Right atrium auricular region (tissue), 2 donors: ENCODE measurements around the gene COX15. TPM values are rescaled to one million over a fixed set of nuclear protein-coding genes. Genes with fewer than 3 reads are reported as not detected.
"Not testable (repeated sequence)": the region's sequence is repeated elsewhere in the genome, so short reads cannot be mapped to it uniquely, and the experiment has no call there.

Experiments used
- DNase-seq: peaks from one replicate; pipeline ENCODE4 v3.0.0-alpha.2; 2019; ENCODE audit warnings: low spot score
- H3K27ac ChIP-seq, 2 donors: fragments of 200-600 bp; sonication (generic); 1 replicate in 1 of 2; 2 replicates in 1 of 2; pipeline ENCODE4 v1.5.1; 2016 to 2019
- H3K27me3 ChIP-seq, 2 donors: fragments of 200-600 bp; sonication (generic); one replicate each; pipeline versions ENCODE4 v1.5.1 to v1.6.0; 2017 to 2019
- H3K36me3 ChIP-seq: fragments of 200-600 bp; sonication (generic); one replicate; pipeline ENCODE4 v1.5.1; 2016
- H3K4me1 ChIP-seq, 2 donors: fragments of 200-600 bp; sonication (generic); one replicate each; pipeline versions ENCODE4 v1.5.1 to v1.6.0; 2017 to 2019
- H3K4me3 ChIP-seq, 2 donors: fragments of 200-600 bp; sonication (generic); 1 replicate in 1 of 2; 2 replicates in 1 of 2; pipeline ENCODE4 v1.5.1; 2017 to 2019; ENCODE audit warnings: mild to moderate bottlenecking in 1 of 2, moderate library complexity in 1 of 2
- H3K9me3 ChIP-seq, 2 donors: fragments of 200-600 bp; sonication (generic); one replicate each; pipeline ENCODE4 v1.5.1; 2019
- CTCF ChIP-seq, 2 donors: fragments of 200-600 bp; sonication (generic); IDR thresholded peaks; one replicate each; pipeline ENCODE4 v1.5.1; 2019; ENCODE audit warnings: antibody characterized with exemption in 2 of 2
- total RNA-seq, 2 donors: library from RNA; depleted of rRNA; stranded (reverse); fragments of >200 nt; gene quantifications; one replicate each; pipeline ENCODE4 v1.1.0, GENCODE V29; 2016

The COX15 gene
- total RNA-seq, 2 donors from 2014 or later = 18.4 to 26.4 TPM

GRCh38 chr10:99748823-99749451 lies 17.0 kb upstream of the COX15 start:
- Histone ChIP-seq H3K27me3 (no peaks in the 10 kb centered on the region), H3K36me3 (peaks cover 91% of the 10 kb centered on the region), H3K9me3 (no peaks in the 10 kb centered on the region), H3K4me1 (no peaks in the 10 kb centered on the region), H3K4me3 (no peak overlapping the region), H3K27ac (no peak overlapping the region)
- DNase-seq = no peak
- TF ChIP-seq CTCF (IDR thresholded peaks at IDR 0.05) = no peak

GRCh38 chr10:99746166-99746565 lies 14.2 kb upstream of the COX15 start:
- H3K27ac ChIP-seq, DNase-seq, H3K4me3 ChIP-seq, H3K27me3 ChIP-seq, H3K4me1 ChIP-seq, H3K9me3 ChIP-seq: not testable (repeated sequence)
- peaks cover 86% of the 10 kb centered on the region for H3K36me3 ChIP-seq

- Histone ChIP-seq H3K4me1 (peaks cover 0 to 3% of the 10 kb centered on the region in 2 donors), H3K36me3 (peaks cover 92% of the 10 kb centered on the region)
- TF ChIP-seq CTCF (IDR thresholded peaks at IDR 0.05) = no peak
Measured at GRCh38 chr10:99743841-99744240, 11.9 kb upstream of the COX15 start.

GRCh38 chr10:99742701-99743100 lies 10.8 kb upstream of the COX15 start:
- Histone ChIP-seq H3K27me3 (no peaks in the 10 kb centered on the region), H3K4me3 (no peak overlapping the region), H3K4me1 (peaks cover 0 to 3% of the 10 kb centered on the region in 2 donors), H3K9me3 (peaks cover 0 to 23% of the 10 kb centered on the region in 2 donors), H3K27ac (peak overlapping the region in 1 of 2 donors; percentile 61), H3K36me3 (peaks cover 84% of the 10 kb centered on the region)
- DNase-seq = no peak
- no peak for TF ChIP-seq CTCF (IDR thresholded peaks at IDR 0.05)

More at GRCh38 chr10:99743841-99744240, 11.9 kb upstream of the COX15 start:
- H3K4me3 ChIP-seq = no peak overlapping the region
- peak overlapping the region in 1 of 2 donors; percentile 61 for H3K27ac ChIP-seq
- peaks cover 0 to 23% of the 10 kb centered on the region in 2 donors for H3K9me3 ChIP-seq
- no peaks in the 10 kb centered on the region for H3K27me3 ChIP-seq
- DNase-seq = no peak

- Histone ChIP-seq H3K27me3 (no peaks in the 10 kb centered on the region), H3K36me3 (peaks cover 84% of the 10 kb centered on the region), H3K9me3 (peaks cover 0 to 23% of the 10 kb centered on the region in 2 donors), H3K4me3 (no peak overlapping the region), H3K4me1 (peaks cover 0 to 3% of the 10 kb centered on the region in 2 donors), H3K27ac (peak overlapping the region in 1 of 2 donors; percentile 61)
- TF ChIP-seq CTCF (IDR thresholded peaks at IDR 0.05) = no peak
- no peak for DNase-seq
Measured at GRCh38 chr10:99742254-99742653, 10.3 kb upstream of the COX15 start.

- Histone ChIP-seq H3K36me3 (peaks cover 80% of the 10 kb centered on the region), H3K9me3 (peaks cover 0 to 23% of the 10 kb centered on the region in 2 donors), H3K27me3 (no peaks in the 10 kb centered on the region), H3K27ac (no peak overlapping the region), H3K4me3 (no peak overlapping the region), H3K4me1 (peaks cover 0 to 3% of the 10 kb centered on the region in 2 donors)
- DNase-seq = no peak
- TF ChIP-seq CTCF (IDR thresholded peaks at IDR 0.05) = no peak
Measured at GRCh38 chr10:99740933-99741559, 9.1 kb upstream of the COX15 start.
